GM10266 (cell line): ENCODE data around the gene HOXD9.

ENCODE experiments used
- DNase-seq: peaks from one replicate; pipeline ENCODE4 v3.0.0; 2012; ENCODE audit errors: extremely low spot score
- TF ChIP-seq, protein P1 (sequence below): IDR thresholded peaks from 2 replicates; pipeline ENCODE4 v1.5.1; 2012; ENCODE audit warnings: mild to moderate bottlenecking, low read depth; ENCODE audit not compliant: control insufficient read depth, insufficient read depth; ENCODE audit errors: missing control alignments

HOXD9 gene

GRCh38 chr2:176122683-176123410 lies at the start of gene HOXD9:
Gene HOXD9, plus strand, starts transcription at chr2:176122719. Its CDS starts 50 bp downstream, at chr2:176122769.
- DNase-seq, result no peak
- TF ChIP-seq, protein P1, sequence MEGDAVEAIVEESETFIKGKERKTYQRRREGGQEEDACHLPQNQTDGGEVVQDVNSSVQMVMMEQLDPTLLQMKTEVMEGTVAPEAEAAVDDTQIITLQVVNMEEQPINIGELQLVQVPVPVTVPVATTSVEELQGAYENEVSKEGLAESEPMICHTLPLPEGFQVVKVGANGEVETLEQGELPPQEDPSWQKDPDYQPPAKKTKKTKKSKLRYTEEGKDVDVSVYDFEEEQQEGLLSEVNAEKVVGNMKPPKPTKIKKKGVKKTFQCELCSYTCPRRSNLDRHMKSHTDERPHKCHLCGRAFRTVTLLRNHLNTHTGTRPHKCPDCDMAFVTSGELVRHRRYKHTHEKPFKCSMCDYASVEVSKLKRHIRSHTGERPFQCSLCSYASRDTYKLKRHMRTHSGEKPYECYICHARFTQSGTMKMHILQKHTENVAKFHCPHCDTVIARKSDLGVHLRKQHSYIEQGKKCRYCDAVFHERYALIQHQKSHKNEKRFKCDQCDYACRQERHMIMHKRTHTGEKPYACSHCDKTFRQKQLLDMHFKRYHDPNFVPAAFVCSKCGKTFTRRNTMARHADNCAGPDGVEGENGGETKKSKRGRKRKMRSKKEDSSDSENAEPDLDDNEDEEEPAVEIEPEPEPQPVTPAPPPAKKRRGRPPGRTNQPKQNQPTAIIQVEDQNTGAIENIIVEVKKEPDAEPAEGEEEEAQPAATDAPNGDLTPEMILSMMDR, result no peak

DNA sequence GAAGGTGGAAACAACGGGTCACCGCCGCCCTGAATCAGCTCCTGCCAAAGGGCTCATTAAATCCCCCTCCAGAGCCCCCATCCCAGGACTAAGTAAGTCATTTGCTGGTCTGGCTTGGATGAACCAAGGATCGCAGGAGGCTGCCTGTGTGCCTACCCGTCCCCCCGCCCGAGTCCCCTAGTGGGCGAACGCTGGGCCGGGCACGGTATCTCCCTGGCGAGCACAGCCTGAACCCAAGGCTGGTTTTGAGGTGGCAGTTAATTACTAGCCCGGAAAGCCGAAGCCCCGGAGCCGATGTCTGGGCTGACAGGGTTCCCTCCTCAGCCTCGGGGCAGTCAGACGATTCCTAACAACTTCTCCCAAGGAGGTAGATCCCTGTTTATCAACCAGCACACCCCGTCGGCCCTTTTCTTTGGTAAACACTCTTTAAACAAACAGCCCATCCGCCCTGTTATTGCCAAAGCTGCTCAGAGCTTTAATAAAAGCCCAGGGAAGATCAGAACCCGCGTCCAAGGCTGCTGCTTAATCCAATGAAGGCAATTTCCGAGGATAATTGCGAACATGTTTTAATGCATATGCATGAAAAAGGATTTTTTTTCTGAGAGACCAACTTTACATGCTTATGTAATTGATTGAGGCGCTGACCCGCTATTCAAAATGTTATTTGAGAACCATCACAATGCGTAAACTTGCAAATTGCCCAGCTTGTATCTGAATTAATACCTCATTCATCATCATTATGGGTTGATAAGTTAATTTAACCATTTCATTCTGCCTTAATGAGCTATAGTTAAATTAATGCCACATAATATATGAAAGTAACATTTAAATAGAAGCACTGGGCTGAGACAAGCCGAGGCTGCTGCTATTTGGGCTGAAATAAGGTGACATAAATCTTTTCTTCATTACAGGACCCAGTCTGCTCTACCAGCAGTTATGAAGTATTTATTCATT lies 49.3 kb upstream of the HOXD9 start:
- no peak for DNase-seq
- TF ChIP-seq, protein P1, result no peak

- TF ChIP-seq, protein P1, result no peak
- DNase-seq, result no peak
Measured at GRCh38 chr2:176074919-176075425, 47.5 kb upstream of the HOXD9 start.

DNA sequence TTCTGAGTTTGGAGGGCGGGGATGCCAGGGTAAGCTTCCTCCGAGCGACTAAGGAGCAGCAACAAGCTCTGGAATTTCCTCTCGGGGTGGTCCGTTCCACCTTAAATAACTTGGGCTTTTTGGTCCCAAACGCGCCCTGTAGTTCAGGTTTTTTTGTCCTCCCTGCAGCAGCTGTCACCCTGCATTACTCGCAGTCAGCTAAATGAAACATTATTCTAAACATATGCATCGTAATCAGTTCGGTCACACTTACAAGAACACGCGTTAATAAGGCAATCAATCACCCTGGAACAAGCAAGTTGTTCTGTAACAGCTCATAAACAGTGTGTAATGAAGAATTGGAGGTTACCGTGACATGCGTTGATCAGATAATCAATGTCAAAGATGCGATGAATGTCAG lies 47.0 kb upstream of the HOXD9 start:
- no peak for DNase-seq

GRCh38 chr2:176076063-176076462 lies 46.5 kb upstream of the HOXD9 start:
- no peak for DNase-seq
- TF ChIP-seq, protein P1, result no peak

More for the DNA sequence above, 47.0 kb upstream of the HOXD9 start:
- TF ChIP-seq, protein P1, result no peak

DNA sequence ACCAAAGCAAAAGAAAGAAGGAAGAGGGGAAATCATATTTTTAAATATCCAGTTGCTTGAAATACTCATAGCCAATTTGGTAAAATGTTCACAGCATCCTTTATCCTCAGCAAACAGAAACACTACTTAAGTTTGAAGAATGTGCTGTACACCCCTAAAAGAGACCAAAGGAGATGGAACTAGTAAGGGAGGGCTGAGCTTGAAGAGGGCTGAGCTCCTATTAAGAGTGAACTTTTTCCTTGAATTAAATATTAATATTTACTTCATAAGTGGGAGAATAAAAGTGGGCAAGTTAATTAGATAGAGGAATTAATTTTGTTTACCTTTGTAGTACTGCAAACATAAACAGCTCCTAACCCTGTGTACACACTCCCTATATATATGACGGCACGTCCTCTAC lies 45.7 kb upstream of the HOXD9 start:
- TF ChIP-seq, protein P1, result no peak

More for the DNA sequence above, 45.7 kb upstream of the HOXD9 start:
- DNase-seq, result peak; percentile 12
